K562 (cell line): Measurements from ENCODE around the gene PRPSAP1.

Experiments used
- CAMTA2 ChIP-seq: fragments of 250-450 bp; sonication (Bioruptor Pico); conservative IDR thresholded peaks from 2 replicates; pipeline ENCODE4 v1.5.1; 2022
- CBX5 ChIP-seq: IDR thresholded peaks from 2 replicates; pipeline ENCODE4 v1.6.1; 2014; ENCODE audit warnings: low read depth, borderline replicate concordance
- CTCF ChIP-seq, 3 experiments: IDR thresholded peaks in 2 of 3; conservative IDR thresholded peaks in 1 of 3; 2 replicates each; pipeline ENCODE4 v1.5.1; 2011 to 2012; ENCODE audit warnings: low read length in 3 of 3, mild to moderate bottlenecking in 3 of 3, control low read depth in 2 of 3, improper control_type of control experiment in 1 of 3, inconsistent platforms in 1 of 3, low read depth in 1 of 3, mixed read lengths in 1 of 3, moderate library complexity in 1 of 3; ENCODE audit not compliant: insufficient read depth in 2 of 3
- HMG20A ChIP-seq: fragments of 450-650 bp; formaldehyde crosslinking; conservative IDR thresholded peaks from 2 replicates; pipeline ENCODE4 v1.4.0; 2020; ENCODE audit warnings: mild to moderate bottlenecking, mixed read lengths
- NFYB ChIP-seq: IDR thresholded peaks from 2 replicates; pipeline ENCODE4 v1.6.1; 2011; ENCODE audit warnings: mild to moderate bottlenecking, moderate library complexity; ENCODE audit not compliant: insufficient read length; ENCODE audit errors: extremely low read depth
- POLR2A ChIP-seq: fragments of 450-650 bp; conservative IDR thresholded peaks from 2 replicates; pipeline ENCODE4 v1.6.1; 2016
- POLR2AphosphoS5 ChIP-seq: IDR thresholded peaks from 2 replicates; pipeline ENCODE4 v1.6.1; 2011; ENCODE audit warnings: mild to moderate bottlenecking, low read depth, low read length, moderate library complexity; ENCODE audit not compliant: control insufficient read depth, insufficient read depth
- SMAD1 ChIP-seq: fragments of 150-350 bp; IDR thresholded peaks from 2 replicates; pipeline ENCODE4 v1.6.1; 2014; ENCODE audit warnings: low read length, low read depth; ENCODE audit not compliant: partially characterized antibody
- TFE3 ChIP-seq: fragments of 450-650 bp; formaldehyde crosslinking; IDR thresholded peaks from 2 replicates; pipeline ENCODE4 v1.4.0; 2020; ENCODE audit warnings: mild to moderate bottlenecking, mixed read lengths
- ZKSCAN3 ChIP-seq: fragments of 250-450 bp; sonication (Bioruptor Pico); IDR thresholded peaks from 2 replicates; pipeline ENCODE4 v1.4.0; 2020
- TF ChIP-seq, protein P1 (sequence below), 2 experiments: IDR thresholded peaks; 2 replicates each; pipeline ENCODE4 v1.6.1; 2012; ENCODE audit warnings: improper control_type of control experiment in 2 of 2, low read depth in 2 of 2, low read length in 2 of 2, borderline replicate concordance in 1 of 2

DNA sequence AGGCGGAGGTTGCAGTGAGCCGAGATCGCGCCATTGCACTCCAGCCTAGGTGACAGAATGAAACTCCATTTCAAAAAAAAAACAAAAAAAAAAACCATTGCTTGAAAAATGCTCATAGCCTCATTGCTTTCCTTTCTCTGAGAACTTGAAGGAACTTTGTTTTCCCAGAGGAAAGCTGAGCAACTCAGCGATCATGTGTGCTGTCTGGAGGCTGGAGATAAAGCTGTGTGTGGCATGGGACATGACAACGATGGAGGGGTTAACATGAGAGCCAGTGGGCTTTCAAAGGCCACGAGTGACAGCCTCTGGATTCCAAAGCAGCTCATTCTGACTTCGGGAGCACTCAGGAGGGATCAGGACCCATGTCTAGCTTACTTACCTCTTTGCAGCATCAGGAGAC, 24.1 kb downstream of the PRPSAP1 start:
- TF ChIP-seq POLR2AphosphoS5 = no peak
- TF ChIP-seq HMG20A (CRISPR knock-in tag) = no peak
- TF ChIP-seq POLR2A = no peak
- TF ChIP-seq NFYB = no peak
- no peak for TF ChIP-seq ZKSCAN3 (CRISPR knock-in tag)
- no peak for TF ChIP-seq CTCF (IDR thresholded peaks at IDR 0.05 in 2 of 3, conservative IDR thresholded peaks at IDR 0.05 in 1 of 3; ENCODE audit: insufficient read depth in 2 of 3, low read depth in 1 of 3, low read length in 3 of 3)
- TF ChIP-seq, protein P1, sequence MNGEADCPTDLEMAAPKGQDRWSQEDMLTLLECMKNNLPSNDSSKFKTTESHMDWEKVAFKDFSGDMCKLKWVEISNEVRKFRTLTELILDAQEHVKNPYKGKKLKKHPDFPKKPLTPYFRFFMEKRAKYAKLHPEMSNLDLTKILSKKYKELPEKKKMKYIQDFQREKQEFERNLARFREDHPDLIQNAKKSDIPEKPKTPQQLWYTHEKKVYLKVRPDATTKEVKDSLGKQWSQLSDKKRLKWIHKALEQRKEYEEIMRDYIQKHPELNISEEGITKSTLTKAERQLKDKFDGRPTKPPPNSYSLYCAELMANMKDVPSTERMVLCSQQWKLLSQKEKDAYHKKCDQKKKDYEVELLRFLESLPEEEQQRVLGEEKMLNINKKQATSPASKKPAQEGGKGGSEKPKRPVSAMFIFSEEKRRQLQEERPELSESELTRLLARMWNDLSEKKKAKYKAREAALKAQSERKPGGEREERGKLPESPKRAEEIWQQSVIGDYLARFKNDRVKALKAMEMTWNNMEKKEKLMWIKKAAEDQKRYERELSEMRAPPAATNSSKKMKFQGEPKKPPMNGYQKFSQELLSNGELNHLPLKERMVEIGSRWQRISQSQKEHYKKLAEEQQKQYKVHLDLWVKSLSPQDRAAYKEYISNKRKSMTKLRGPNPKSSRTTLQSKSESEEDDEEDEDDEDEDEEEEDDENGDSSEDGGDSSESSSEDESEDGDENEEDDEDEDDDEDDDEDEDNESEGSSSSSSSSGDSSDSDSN (IDR thresholded peaks at IDR 0.05; ENCODE audit: borderline replicate concordance in 1 of 2, low read depth in 2 of 2, low read length in 2 of 2) = no peak
- TF ChIP-seq TFE3 (CRISPR knock-in tag) = no peak
- TF ChIP-seq SMAD1 = no peak
- no peak for TF ChIP-seq CAMTA2
- TF ChIP-seq CBX5 = no peak
